H1 (cell line): ENCODE measurements around the gene SYNDIG1. TPM values are rescaled to one million over a fixed set of nuclear protein-coding genes. Genes with fewer than 3 reads are reported as not detected.

Experiments
- CHD7 ChIP-seq: fragments of 300-600 bp; sonication (generic); IDR thresholded peaks from 2 replicates; pipeline ENCODE4 v1.7.1; 2012; ENCODE audit warnings: low read length, moderate library complexity, mild to moderate bottlenecking, inconsistent platforms; ENCODE audit not compliant: insufficient replicate concordance
- RAD21 ChIP-seq, 2 experiments: IDR thresholded peaks in 1 of 2; conservative IDR thresholded peaks in 1 of 2; 2 replicates each; pipeline ENCODE4 v1.6.1; 2011; ENCODE audit warnings: low read depth in 2 of 2, low read length in 2 of 2, improper control_type of control experiment in 1 of 2, inconsistent platforms in 1 of 2, mild to moderate bottlenecking in 1 of 2, moderate library complexity in 1 of 2
- polyA plus RNA-seq, 7 experiments: library from polyadenylated mRNA; depleted of rRNA in 3 of 7; stranded (reverse) in 5 of 7; unstranded in 2 of 7; fragments of >200 nt in 5 of 7; fragments of 200-250 nt in 2 of 7; gene quantifications; 1 replicate in 5 of 7; 2 replicates in 1 of 7; 4 replicates in 1 of 7; pipeline versions ENCODE4 v1.2.1 to v1.2.3, GENCODE V29; 2011 to 2013; ENCODE audit warnings: missing spikeins in 2 of 7, mixed read lengths in 2 of 7
- total RNA-seq: library from RNA; stranded (reverse); fragmentation: NEBNext Ultra II Directional; extraction: Animal tissue kit (Norgen Biotek cat#: 25700); gene quantifications from 2 replicates; pipeline ENCODE4 v1.2.1, GENCODE V29; 2021

Gene SYNDIG1
- total and polyA plus RNA-seq, 2 of the 8 experiments (the other 6 are each of a cell fraction or from before 2014, with no cell fraction given), result 6.5 to 7.8 TPM

- TF ChIP-seq CHD7, result no peak
- TF ChIP-seq RAD21 (IDR thresholded peaks at IDR 0.05 in 1 of 2, conservative IDR thresholded peaks at IDR 0.05 in 1 of 2; ENCODE audit: low read depth in 2 of 2, low read length in 2 of 2), result peak in 1 of 2 experiments; percentile 34; a peak in 1 of 4 replicates
Observed at GRCh38 chr20:24479595-24479994, 10.2 kb downstream of the SYNDIG1 start (continued).
